ENCODE measurements around the gene DND1. TPM values are rescaled to one million over a fixed set of nuclear protein-coding genes. Genes with fewer than 3 reads are reported as not detected.

DND1 gene
- polyA plus RNA-seq, 1 donor (not counting 4 experiments of a cell fraction or from before 2014, with no cell fraction given): 0.22 TPM

- Histone ChIP-seq H3K4me3 (ENCODE audit: control insufficient read depth in 2 of 3, extremely low read depth in 1 of 3, insufficient read depth in 2 of 3, low read depth in 1 of 3, low read length in 3 of 3) (no peak overlapping the region), H3K4me1 (ENCODE audit: control insufficient read depth, extremely low read depth, insufficient read depth, low read length) (no peaks in the 10 kb centered on the region), H4K20me1 (ENCODE audit: control insufficient read depth, extremely low read depth, insufficient read depth, low read length) (no peaks in the 10 kb centered on the region), H3K79me2 (ENCODE audit: control insufficient read depth, insufficient read depth, low read length) (no peaks in the 10 kb centered on the region), H3K9me3 (ENCODE audit: control insufficient read depth, low read depth, low read length) (no peaks in the 10 kb centered on the region), H3K9me1 (ENCODE audit: control insufficient read depth, extremely low read depth, insufficient read depth, low read length) (no peaks in the 10 kb centered on the region), H3K9ac (ENCODE audit: control insufficient read depth, extremely low read depth, insufficient read depth, low read length) (no peak overlapping the region), H2AFZ (ENCODE audit: control insufficient read depth, low read length) (no peak overlapping the region), H3K27ac (ENCODE audit: control insufficient read depth, insufficient read depth, low read length) (no peak overlapping the region), H3K4me2 (ENCODE audit: control insufficient read depth, extremely low read depth, insufficient read depth, low read depth, low read length) (no peak overlapping the region), H3K36me3 (ENCODE audit: control insufficient read depth in 2 of 2, extremely low read depth in 1 of 2, insufficient read depth in 2 of 2, low read length in 2 of 2) (peaks cover 28 to 38% of the 10 kb centered on the region in 2 experiments), H3K27me3 (ENCODE audit: control insufficient read depth, extremely low read depth, insufficient read depth, low read length) (no peaks in the 10 kb centered on the region)
- dilution Hi-C loops (cut with MboI; ENCODE audit: extremely low pct_ligation_motif_present, low sequenced_read_pairs): no loop called here
- no peak for TF ChIP-seq CTCF (optimal IDR thresholded peaks at IDR 0.05 in 1 of 3, IDR thresholded peaks at IDR 0.05 in 1 of 3, conservative IDR thresholded peaks at IDR 0.05 in 1 of 3; ENCODE audit: extremely low read depth in 1 of 3, insufficient read depth in 2 of 3, low read length in 3 of 3)
- FAIRE-seq (no peak), DNase-seq (ENCODE audit: low read depth, low spot score) (no peak)
Observed at GRCh38 chr5:140658870-140659269, 14.5 kb downstream of the DND1 start.

- no peak for TF ChIP-seq CTCF (optimal IDR thresholded peaks at IDR 0.05 in 1 of 3, IDR thresholded peaks at IDR 0.05 in 1 of 3, conservative IDR thresholded peaks at IDR 0.05 in 1 of 3; ENCODE audit: extremely low read depth in 1 of 3, insufficient read depth in 2 of 3, low read length in 3 of 3)
- TF ChIP-seq EZH2 (IDR thresholded peaks at IDR 0.05; ENCODE audit: low read length): no peak
- peak overlapping the region; percentile 99 for H3K4me2 ChIP-seq (ENCODE audit: control insufficient read depth, extremely low read depth, insufficient read depth, low read depth, low read length)
- H3K9ac ChIP-seq (ENCODE audit: control insufficient read depth, extremely low read depth, insufficient read depth, low read length): peak overlapping the region; percentile 83
- peaks cover 33% of the 10 kb centered on the region for H3K79me2 ChIP-seq (ENCODE audit: control insufficient read depth, insufficient read depth, low read length)
- no peaks in the 10 kb centered on the region for H4K20me1 ChIP-seq (ENCODE audit: control insufficient read depth, extremely low read depth, insufficient read depth, low read length)
- dilution Hi-C loops (cut with MboI; ENCODE audit: extremely low pct_ligation_motif_present, low sequenced_read_pairs): no loop called here
- H3K9me3 ChIP-seq (ENCODE audit: control insufficient read depth, low read depth, low read length): no peaks in the 10 kb centered on the region
- H3K4me1 ChIP-seq (ENCODE audit: control insufficient read depth, extremely low read depth, insufficient read depth, low read length): peaks cover 8% of the 10 kb centered on the region
- DNase-seq (ENCODE audit: low read depth, low spot score) (no peak), FAIRE-seq (no peak)
- peaks cover 13 to 22% of the 10 kb centered on the region in 2 experiments for H3K36me3 ChIP-seq (ENCODE audit: control insufficient read depth in 2 of 2, extremely low read depth in 1 of 2, insufficient read depth in 2 of 2, low read length in 2 of 2)
- no peaks in the 10 kb centered on the region for H3K27me3 ChIP-seq (ENCODE audit: control insufficient read depth, extremely low read depth, insufficient read depth, low read length)
- H3K4me3 ChIP-seq (ENCODE audit: control insufficient read depth in 2 of 3, extremely low read depth in 1 of 3, insufficient read depth in 2 of 3, low read depth in 1 of 3, low read length in 3 of 3): peak overlapping the region; percentile 70 to 97 (median 75)
- H2AFZ ChIP-seq (ENCODE audit: control insufficient read depth, low read length): peak overlapping the region; percentile 80
- peak overlapping the region; percentile 77 for H3K27ac ChIP-seq (ENCODE audit: control insufficient read depth, insufficient read depth, low read length)
- no peaks in the 10 kb centered on the region for H3K9me1 ChIP-seq (ENCODE audit: control insufficient read depth, extremely low read depth, insufficient read depth, low read length)
Observed at GRCh38 chr5:140647042-140647419, 26.3 kb downstream of the DND1 start.
